ENCODE data around the gene GNAS-AS1.

DNA sequence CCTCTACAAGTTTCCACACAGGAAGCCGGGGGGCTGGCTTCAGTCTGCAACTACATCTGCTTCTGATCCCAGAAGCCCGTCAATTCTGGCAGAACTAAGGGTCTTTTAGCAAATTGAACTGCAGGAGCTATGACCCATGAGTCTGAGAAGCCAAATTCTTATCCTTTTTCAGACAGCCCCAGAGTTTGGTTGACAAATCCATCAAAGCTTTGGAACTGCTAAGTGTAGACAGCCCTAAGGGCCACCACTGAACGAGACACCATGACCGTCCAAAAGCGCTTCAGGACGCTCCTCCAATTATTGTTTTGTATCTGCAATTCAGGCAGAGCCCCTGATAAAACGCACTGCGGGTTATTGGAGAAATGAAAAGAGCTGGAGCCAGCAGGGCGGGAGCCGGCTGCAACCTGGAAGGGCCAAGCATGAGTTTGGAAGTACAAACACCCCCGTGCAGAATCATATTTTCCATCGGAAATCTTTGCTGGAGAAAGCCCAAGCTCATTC, 67.1 kb downstream of the GNAS-AS1 start:
- TF ChIP-seq, protein P1, sequence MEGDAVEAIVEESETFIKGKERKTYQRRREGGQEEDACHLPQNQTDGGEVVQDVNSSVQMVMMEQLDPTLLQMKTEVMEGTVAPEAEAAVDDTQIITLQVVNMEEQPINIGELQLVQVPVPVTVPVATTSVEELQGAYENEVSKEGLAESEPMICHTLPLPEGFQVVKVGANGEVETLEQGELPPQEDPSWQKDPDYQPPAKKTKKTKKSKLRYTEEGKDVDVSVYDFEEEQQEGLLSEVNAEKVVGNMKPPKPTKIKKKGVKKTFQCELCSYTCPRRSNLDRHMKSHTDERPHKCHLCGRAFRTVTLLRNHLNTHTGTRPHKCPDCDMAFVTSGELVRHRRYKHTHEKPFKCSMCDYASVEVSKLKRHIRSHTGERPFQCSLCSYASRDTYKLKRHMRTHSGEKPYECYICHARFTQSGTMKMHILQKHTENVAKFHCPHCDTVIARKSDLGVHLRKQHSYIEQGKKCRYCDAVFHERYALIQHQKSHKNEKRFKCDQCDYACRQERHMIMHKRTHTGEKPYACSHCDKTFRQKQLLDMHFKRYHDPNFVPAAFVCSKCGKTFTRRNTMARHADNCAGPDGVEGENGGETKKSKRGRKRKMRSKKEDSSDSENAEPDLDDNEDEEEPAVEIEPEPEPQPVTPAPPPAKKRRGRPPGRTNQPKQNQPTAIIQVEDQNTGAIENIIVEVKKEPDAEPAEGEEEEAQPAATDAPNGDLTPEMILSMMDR (conservative IDR thresholded peaks at IDR 0.05; ENCODE audit: low read depth, low read length), result no peak
- TF ChIP-seq EZH2 (IDR thresholded peaks at IDR 0.05; ENCODE audit: low read length, unreplicated experiment) (no peak), EZH2phosphoT487 (IDR thresholded peaks at IDR 0.05; ENCODE audit: borderline replicate concordance, low read length) (no peak)
